IMR-90 (cell line): Measurements from ENCODE around the gene GAPT. TPM values are rescaled to one million over a fixed set of nuclear protein-coding genes. Genes with fewer than 3 reads are reported as not detected.
A peak's percentile ranks its signal among the peaks of the same experiment; 100 is the strongest.

Experiments used
- ATAC-seq: fragments of 200-7000 bp; cut with Tn5 transposase; 2 replicates; pipeline ENCODE4 v1.9.1; 2020; ENCODE audit warnings: low read depth, mild to moderate bottlenecking, moderate library complexity
- BruUV-seq: library from RNA; stranded (reverse); fragments of 400-500 nt; replicated peaks from 2 replicates; lab custom pipeline; 2021; lab: Mats Ljungman, UMichigan
- CTCF ChIA-PET: fragments of 300-600 bp; formaldehyde crosslinking; extraction: SDS; loops from one replicate; lab custom pipeline; 2021; ENCODE audit warnings: antibody characterized with exemption; lab: Yijun Ruan, JAX
- POLR2A ChIA-PET: fragments of 300-600 bp; sonication (Branson Sonifier 250); formaldehyde crosslinking; loops from one replicate; lab custom pipeline; 2022; ENCODE audit warnings: antibody characterized with exemption; ENCODE audit not compliant: unreplicated experiment; lab: Charles Lee
- DNase-seq: peaks from one replicate; pipeline ENCODE4 v3.0.0; 2013
- H2AFZ ChIP-seq: replicated peaks from 2 replicates; pipeline ENCODE3; 2013; ENCODE audit warnings: low read length, mild to moderate bottlenecking; ENCODE audit not compliant: poor library complexity
- H2AK5ac ChIP-seq: 2 replicates; pipeline ENCODE4 v1.6.1; 2013; ENCODE audit warnings: low read depth, low read length, inconsistent platforms
- H2AK9ac ChIP-seq: replicated peaks from 2 replicates; pipeline ENCODE3; 2013; ENCODE audit warnings: mild to moderate bottlenecking, low read depth, low read length, moderate library complexity; ENCODE audit not compliant: poor library complexity
- H2BK120ac ChIP-seq: 2 replicates; pipeline ENCODE4 v1.6.1; 2013; ENCODE audit warnings: low read depth, low read length, inconsistent platforms
- H2BK15ac ChIP-seq: 3 replicates; pipeline ENCODE4 v1.6.1; 2013; ENCODE audit warnings: low read depth, low read length, inconsistent platforms
- H2BK20ac ChIP-seq: 2 replicates; pipeline ENCODE4 v1.6.1; 2013; ENCODE audit warnings: low read depth, mild to moderate bottlenecking, inconsistent platforms, low read length, moderate library complexity
- H2BK5ac ChIP-seq: 2 replicates; pipeline ENCODE4 v1.6.1; 2013; ENCODE audit warnings: mild to moderate bottlenecking, low read depth, low read length, inconsistent platforms; ENCODE audit not compliant: poor library complexity, severe bottlenecking
- H3K14ac ChIP-seq: replicated peaks from 2 replicates; pipeline ENCODE4 v1.6.1; 2013; ENCODE audit warnings: low read depth, low read length, inconsistent platforms
- H3K18ac ChIP-seq: 2 replicates; pipeline ENCODE4 v1.6.1; 2013; ENCODE audit warnings: low read depth, low read length, control low read depth
- H3K23ac ChIP-seq: 2 replicates; pipeline ENCODE4 v1.6.1; 2013; ENCODE audit warnings: low read depth, low read length, inconsistent platforms
- H3K27ac ChIP-seq: 2 replicates; pipeline ENCODE4 v1.5.1; 2013; ENCODE audit warnings: mild to moderate bottlenecking, control low read depth, low read length; ENCODE audit not compliant: insufficient read depth
- H3K27me3 ChIP-seq: 2 replicates; pipeline ENCODE4 v1.6.1; 2013; ENCODE audit warnings: low read length; ENCODE audit not compliant: control insufficient read depth, insufficient read depth
- H3K36me3 ChIP-seq: 2 replicates; pipeline ENCODE4 v1.6.1; 2013; ENCODE audit warnings: low read length, mixed read lengths; ENCODE audit not compliant: control insufficient read depth, insufficient read depth
- H3K4ac ChIP-seq: 2 replicates; pipeline ENCODE4 v1.6.1; 2013; ENCODE audit warnings: low read depth, low read length, inconsistent platforms
- H3K4me1 ChIP-seq: 2 replicates; pipeline ENCODE4 v1.6.1; 2013; ENCODE audit warnings: low read length, mixed read lengths; ENCODE audit not compliant: control insufficient read depth, insufficient read depth
- H3K4me2 ChIP-seq: 2 replicates; pipeline ENCODE4 v1.6.1; 2013; ENCODE audit warnings: low read depth, mild to moderate bottlenecking, control low read depth, low read length, moderate library complexity
- H3K4me3 ChIP-seq: 2 replicates; pipeline ENCODE4 v1.5.1; 2013; ENCODE audit warnings: low read depth, mild to moderate bottlenecking, control low read depth, low read length, moderate library complexity; ENCODE audit not compliant: insufficient read depth
- H3K56ac ChIP-seq: 2 replicates; pipeline ENCODE4 v1.6.1; 2013; ENCODE audit warnings: low read length, inconsistent platforms; ENCODE audit not compliant: insufficient read depth; ENCODE audit errors: extremely low read depth
- H3K79me1 ChIP-seq, 2 experiments: 2 replicates each; pipeline ENCODE4 v1.6.1; 2013; ENCODE audit warnings: low read length in 2 of 2, inconsistent platforms in 1 of 2, low read depth in 1 of 2
- H3K9ac ChIP-seq: 2 replicates; pipeline ENCODE4 v1.6.1; 2013; ENCODE audit warnings: low read depth, low read length, control low read depth
- H3K9me1 ChIP-seq: 2 replicates; pipeline ENCODE4 v1.6.1; 2013; ENCODE audit warnings: low read length, inconsistent platforms; ENCODE audit not compliant: insufficient read depth
- H3K9me3 ChIP-seq: 2 replicates; pipeline ENCODE4 v1.6.1; 2013; ENCODE audit warnings: low read length; ENCODE audit not compliant: control insufficient read depth, insufficient read depth
- H4K20me1 ChIP-seq: 2 replicates; pipeline ENCODE4 v1.6.1; 2013; ENCODE audit warnings: low read length, inconsistent platforms; ENCODE audit not compliant: insufficient read depth
- H4K5ac ChIP-seq: 2 replicates; pipeline ENCODE4 v1.6.1; 2013; ENCODE audit warnings: mild to moderate bottlenecking, low read depth, low read length, control low read depth
- H4K8ac ChIP-seq, 2 experiments: 2 replicates each; pipeline ENCODE4 v1.6.1; 2013; ENCODE audit warnings: low read depth in 2 of 2, low read length in 2 of 2, control low read depth in 1 of 2, inconsistent platforms in 1 of 2
- H4K91ac ChIP-seq: 2 replicates; pipeline ENCODE4 v1.6.1; 2013; ENCODE audit warnings: low read depth, low read length, inconsistent platforms; ENCODE audit not compliant: insufficient read depth
- CEBPB ChIP-seq: IDR thresholded peaks from 2 replicates; pipeline ENCODE4 v1.6.1; 2012; ENCODE audit warnings: low read depth, low read length, improper control_type of control experiment
- USF2 ChIP-seq: fragments of 150-350 bp; IDR thresholded peaks from 2 replicates; pipeline ENCODE4 v1.6.1; 2017; ENCODE audit warnings: mild to moderate bottlenecking, antibody characterized with exemption, low read length, low read depth
- WGBS, 2 experiments: methylation state at CpG; one replicate each; pipeline versions ENCODE4 v1.1.5 to v1.1.7; 2013; ENCODE audit warnings: missing lambda C conversion rate in 2 of 2; ENCODE audit not compliant: insufficient read length in 1 of 2; ENCODE audit errors: extremely low coverage in 2 of 2; 5-methylcytosine and 5-hydroxymethylcytosine counted together
- dilution Hi-C: fragments of 300-500 bp; cut with HindIII; formaldehyde crosslinking; loops from one replicate; pipeline ENCODE4 v1.14.3; 2018; ENCODE audit warnings: low sequenced_read_pairs; ENCODE audit not compliant: unreplicated experiment
- in situ Hi-C: fragments of 300-500 bp; cut with MboI; formaldehyde crosslinking; loops from 3 replicates; pipeline ENCODE4 v1.14.3; 2019; ENCODE audit warnings: low sequenced_read_pairs, inconsistent platforms, mixed read lengths
- intact Hi-C: fragments of 100-400 bp; cut with micrococcal nuclease; formaldehyde crosslinking; loops from 2 replicates; pipeline ENCODE4 v1.10.0; 2022
- polyA plus RNA-seq, 3 experiments: library from polyadenylated mRNA; depleted of rRNA; stranded (reverse); fragments of >200 nt; gene quantifications; 2 replicates each; pipeline ENCODE4 v1.2.3, GENCODE V29; 2012; ENCODE audit warnings: low replicate concordance in 1 of 3
- total RNA-seq: library from RNA; depleted of rRNA; stranded (reverse); fragments of >200 nt; gene quantifications from 2 replicates; pipeline ENCODE4 v1.2.3, GENCODE V29; 2012

Gene GAPT
- total and polyA plus RNA-seq, 2 of the 4 experiments (the other 2 are of a cell fraction): not detected

- H3K9me3 ChIP-seq: no peaks in the 10 kb centered on the region; the same call in 1 of the 2 replicates
- no peaks in the 10 kb centered on the region for H3K4me1 ChIP-seq
- TF ChIP-seq USF2 (no peak), CEBPB (0 out of 2 replicates have a peak, but pooled peaks have one; percentile 2)
- H2BK15ac ChIP-seq: no peak overlapping the region
- intact Hi-C loops (no loop called here), in situ Hi-C loops (no loop called here), dilution Hi-C loops (no loop called here)
- H3K27ac ChIP-seq: no peak overlapping the region
- DNase-seq (no peak), ATAC-seq (no peak)
- no CpG with 5 or more reads among the region's 1 CpG for WGBS, 2 experiments
- H2AFZ ChIP-seq: no peak overlapping the region
- CTCF ChIA-PET: no interaction called here
- no peak overlapping the region for H3K23ac ChIP-seq
- no peak overlapping the region for H4K5ac ChIP-seq
- POLR2A ChIA-PET: no interaction called here
- no peak overlapping the region for H3K4me2 ChIP-seq
- H3K79me1 ChIP-seq: no peaks in the 10 kb centered on the region
- no peak overlapping the region for H2AK9ac ChIP-seq
- BruUV-seq: no TSS peak
- no peak overlapping the region for H3K4me3 ChIP-seq
- no peaks in the 10 kb centered on the region for H3K27me3 ChIP-seq
- no peaks in the 10 kb centered on the region for H3K36me3 ChIP-seq
- H4K91ac ChIP-seq: no peak overlapping the region
- H4K20me1 ChIP-seq: no peaks in the 10 kb centered on the region
- no peak overlapping the region for H2BK5ac ChIP-seq
- no peak overlapping the region for H3K9ac ChIP-seq
- no peak overlapping the region for H4K8ac ChIP-seq
- H2AK5ac ChIP-seq: no peak overlapping the region
- H2BK120ac ChIP-seq: no peak overlapping the region
- no peak overlapping the region for H2BK20ac ChIP-seq
- H3K4ac ChIP-seq: no peak overlapping the region
- H3K14ac ChIP-seq: no peak overlapping the region
- no peak overlapping the region for H3K56ac ChIP-seq
- no peak overlapping the region for H3K18ac ChIP-seq
- H3K9me1 ChIP-seq: no peaks in the 10 kb centered on the region
These were observed 53.0 kb downstream of the GAPT start for GRCh38 chr5:58544195-58544594.
